OCI-LY3 (cell line): ENCODE measurements around the gene DCUN1D2.

ENCODE experiments used
- H2AFZ ChIP-seq: fragments of 200-600, 300-600 bp; shearing (Covaris generic); 2 replicates; pipeline ENCODE4 v1.6.0; 2014; ENCODE audit warnings: antibody characterized with exemption, low read depth, low read length
- H3K27ac ChIP-seq: fragments of 200-600, 300-600 bp; sonication (generic); 2 replicates; pipeline ENCODE4 v1.5.1; 2014; ENCODE audit warnings: mild to moderate bottlenecking, low read length, moderate library complexity, mixed read lengths
- H3K27me3 ChIP-seq: fragments of 200-600, 300-600 bp; sonication (generic); 2 replicates; pipeline ENCODE4 v1.6.1; 2014; ENCODE audit warnings: low read depth, low read length, mixed read lengths
- H3K36me3 ChIP-seq: fragments of 200-600, 300-600 bp; sonication (generic); replicated peaks from 2 replicates; pipeline ENCODE3; 2014; ENCODE audit warnings: low read depth, low read length, mixed read lengths
- H3K4me1 ChIP-seq: fragments of 300-600, 200-600 bp; sonication (generic); 2 replicates; pipeline ENCODE4 v1.6.1; 2014; ENCODE audit warnings: low read length, mixed read lengths
- H3K4me2 ChIP-seq: fragments of 200-600, 300-600 bp; sonication (generic); 2 replicates; pipeline ENCODE4 v1.6.1; 2014; ENCODE audit warnings: low read length, mixed read lengths
- H3K4me3 ChIP-seq: fragments of 300-600, 200-600 bp; sonication (generic); 2 replicates; pipeline ENCODE4 v1.5.1; 2014; ENCODE audit warnings: antibody characterized with exemption, mild to moderate bottlenecking, low read length, moderate library complexity
- H3K79me2 ChIP-seq: fragments of 300-600, 200-600 bp; shearing (Covaris generic); 2 replicates; pipeline ENCODE4 v1.6.1; 2014; ENCODE audit warnings: mild to moderate bottlenecking, low read length, mixed read lengths
- H3K9ac ChIP-seq: fragments of 300-600, 200-600 bp; shearing (Covaris generic); 2 replicates; pipeline ENCODE4 v1.6.0; 2014; ENCODE audit warnings: mild to moderate bottlenecking, low read length, moderate library complexity
- H3K9me3 ChIP-seq: fragments of 200-600, 300-600 bp; shearing (Covaris generic); 2 replicates; pipeline ENCODE4 v1.6.1; 2014; ENCODE audit warnings: low read length, mixed read lengths; ENCODE audit not compliant: insufficient read depth
- H4K20me1 ChIP-seq: fragments of 200-600, 300-600 bp; sonication (generic); 2 replicates; pipeline ENCODE4 v1.6.1; 2016; ENCODE audit warnings: low read length, mixed read lengths; ENCODE audit not compliant: insufficient read depth
- EZH2phosphoT487 ChIP-seq: fragments of 200-600 bp; shearing (Covaris generic); IDR thresholded peaks from 2 replicates; pipeline ENCODE4 v1.6.1; 2018; ENCODE audit warnings: antibody characterized with exemption, mixed run types, low read depth
- TF ChIP-seq, protein P1 (sequence below): fragments of 200-600, 300-600 bp; sonication (generic); IDR thresholded peaks from 2 replicates; pipeline ENCODE4 v1.5.1; 2014; ENCODE audit warnings: antibody characterized with exemption, low read length, low read depth

DCUN1D2 gene

DNA sequence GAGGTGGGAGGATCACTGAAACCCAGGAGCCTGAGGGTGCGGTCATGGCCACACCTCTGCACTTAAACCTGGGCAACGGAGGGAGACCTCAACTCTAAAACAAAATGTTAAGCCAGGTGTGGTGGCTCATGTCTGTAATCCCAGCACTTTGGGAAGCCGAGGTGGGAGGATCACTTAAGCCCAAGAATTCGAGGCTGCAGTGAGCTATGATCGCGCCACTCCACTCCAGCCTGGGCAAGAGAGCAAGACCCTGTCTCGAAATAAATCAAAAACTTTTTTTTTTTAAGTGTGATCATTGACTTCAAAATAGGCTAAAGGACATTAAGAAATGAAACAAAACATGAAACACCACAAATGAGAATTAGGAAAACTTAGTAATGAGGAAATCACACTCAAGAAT, 20.9 kb downstream of the DCUN1D2 start:
- Histone ChIP-seq H3K36me3 (peaks cover 42% of the 10 kb centered on the region), H3K79me2 (peaks cover 6% of the 10 kb centered on the region; the same call in 1 of the 2 replicates)

DNA sequence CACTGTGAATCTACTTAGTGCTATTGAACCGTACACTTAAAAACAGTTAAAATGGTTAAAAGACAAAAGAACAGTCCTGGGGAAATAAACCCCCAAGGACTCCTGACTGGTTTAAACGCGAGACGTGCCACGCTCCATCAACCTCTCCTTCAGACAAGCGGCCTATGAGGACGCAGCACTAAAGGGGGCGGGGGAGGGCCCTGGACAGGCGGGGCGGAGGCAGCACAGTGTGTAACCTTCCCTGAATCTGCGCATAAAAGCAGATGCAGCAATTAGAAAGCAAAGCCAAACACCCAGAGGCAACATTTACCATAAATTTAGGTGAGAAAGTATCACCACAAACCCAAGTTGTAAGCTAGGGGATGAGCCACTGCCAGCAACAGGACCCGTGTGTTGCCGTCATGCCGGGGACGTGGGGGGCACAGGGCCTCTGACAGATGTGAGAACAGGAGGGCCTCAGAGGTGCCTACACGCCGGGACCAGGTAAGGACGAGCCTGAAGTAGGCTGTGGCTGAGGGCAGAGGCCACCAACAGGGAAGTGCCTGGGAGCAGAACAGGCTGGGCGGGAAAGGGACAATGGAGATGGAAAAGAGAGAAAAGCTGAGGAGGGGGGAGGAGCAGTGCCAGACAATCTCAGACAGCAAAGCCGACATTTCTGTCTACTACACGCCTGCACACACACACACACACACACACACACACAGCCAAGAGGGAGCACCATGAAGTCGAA, 21.9 kb downstream of the DCUN1D2 start:
- Histone ChIP-seq H3K27me3 (no peaks in the 10 kb centered on the region), H3K4me2 (no peak overlapping the region), H3K4me1 (no peaks in the 10 kb centered on the region), H3K27ac (no peak overlapping the region), H3K36me3 (peaks cover 33% of the 10 kb centered on the region), H3K4me3 (no peak overlapping the region), H4K20me1 (peaks cover 9% of the 10 kb centered on the region), H3K79me2 (peaks cover 6% of the 10 kb centered on the region; the same call in 1 of the 2 replicates), H3K9ac (no peak overlapping the region), H3K9me3 (no peaks in the 10 kb centered on the region), H2AFZ (no peak overlapping the region)
- no peak for TF ChIP-seq EZH2phosphoT487
- TF ChIP-seq, protein P1, sequence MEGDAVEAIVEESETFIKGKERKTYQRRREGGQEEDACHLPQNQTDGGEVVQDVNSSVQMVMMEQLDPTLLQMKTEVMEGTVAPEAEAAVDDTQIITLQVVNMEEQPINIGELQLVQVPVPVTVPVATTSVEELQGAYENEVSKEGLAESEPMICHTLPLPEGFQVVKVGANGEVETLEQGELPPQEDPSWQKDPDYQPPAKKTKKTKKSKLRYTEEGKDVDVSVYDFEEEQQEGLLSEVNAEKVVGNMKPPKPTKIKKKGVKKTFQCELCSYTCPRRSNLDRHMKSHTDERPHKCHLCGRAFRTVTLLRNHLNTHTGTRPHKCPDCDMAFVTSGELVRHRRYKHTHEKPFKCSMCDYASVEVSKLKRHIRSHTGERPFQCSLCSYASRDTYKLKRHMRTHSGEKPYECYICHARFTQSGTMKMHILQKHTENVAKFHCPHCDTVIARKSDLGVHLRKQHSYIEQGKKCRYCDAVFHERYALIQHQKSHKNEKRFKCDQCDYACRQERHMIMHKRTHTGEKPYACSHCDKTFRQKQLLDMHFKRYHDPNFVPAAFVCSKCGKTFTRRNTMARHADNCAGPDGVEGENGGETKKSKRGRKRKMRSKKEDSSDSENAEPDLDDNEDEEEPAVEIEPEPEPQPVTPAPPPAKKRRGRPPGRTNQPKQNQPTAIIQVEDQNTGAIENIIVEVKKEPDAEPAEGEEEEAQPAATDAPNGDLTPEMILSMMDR = no peak

More for the DNA sequence above, 20.9 kb downstream of the DCUN1D2 start:
- no peaks in the 10 kb centered on the region for H3K27me3 ChIP-seq
- H3K4me2 ChIP-seq = no peak overlapping the region
- peaks cover 9% of the 10 kb centered on the region for H4K20me1 ChIP-seq
- TF ChIP-seq, protein P1 = no peak
- no peak for TF ChIP-seq EZH2phosphoT487
- no peaks in the 10 kb centered on the region for H3K9me3 ChIP-seq
- no peaks in the 10 kb centered on the region for H3K4me1 ChIP-seq
- H3K4me3 ChIP-seq = no peak overlapping the region
- H3K27ac ChIP-seq = no peak overlapping the region
- no peak overlapping the region for H2AFZ ChIP-seq
- no peak overlapping the region for H3K9ac ChIP-seq

DNA sequence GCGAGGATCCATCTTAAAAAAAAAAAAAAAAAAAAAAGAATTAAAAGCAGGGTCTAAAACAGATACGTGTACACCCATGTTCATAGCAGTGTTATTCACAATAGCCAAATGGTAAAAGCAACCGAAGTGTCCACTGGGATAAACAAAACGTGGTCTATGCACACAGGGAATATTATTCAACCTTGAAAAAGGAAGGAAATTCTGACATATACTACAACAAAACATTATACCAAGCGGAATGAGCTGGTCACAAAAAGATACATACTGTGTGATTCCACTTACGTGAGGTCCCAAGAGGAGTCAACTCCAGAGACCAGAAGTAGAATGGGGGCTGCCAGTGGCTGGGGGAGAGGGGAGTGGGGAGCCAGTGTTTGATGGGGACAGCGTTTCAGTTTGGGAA, 22.5 kb downstream of the DCUN1D2 start:
- Histone ChIP-seq H3K27me3 (no peaks in the 10 kb centered on the region), H3K4me2 (no peak overlapping the region), H3K4me1 (no peaks in the 10 kb centered on the region), H3K36me3 (peaks cover 31% of the 10 kb centered on the region), H3K79me2 (peaks cover 6% of the 10 kb centered on the region; the same call in 1 of the 2 replicates), H3K27ac (no peak overlapping the region), H4K20me1 (peaks cover 9% of the 10 kb centered on the region), H3K9ac (no peak overlapping the region), H3K9me3 (no peaks in the 10 kb centered on the region), H3K4me3 (no peak overlapping the region), H2AFZ (no peak overlapping the region)
- no peak for TF ChIP-seq EZH2phosphoT487
- TF ChIP-seq, protein P1 = no peak

DNA sequence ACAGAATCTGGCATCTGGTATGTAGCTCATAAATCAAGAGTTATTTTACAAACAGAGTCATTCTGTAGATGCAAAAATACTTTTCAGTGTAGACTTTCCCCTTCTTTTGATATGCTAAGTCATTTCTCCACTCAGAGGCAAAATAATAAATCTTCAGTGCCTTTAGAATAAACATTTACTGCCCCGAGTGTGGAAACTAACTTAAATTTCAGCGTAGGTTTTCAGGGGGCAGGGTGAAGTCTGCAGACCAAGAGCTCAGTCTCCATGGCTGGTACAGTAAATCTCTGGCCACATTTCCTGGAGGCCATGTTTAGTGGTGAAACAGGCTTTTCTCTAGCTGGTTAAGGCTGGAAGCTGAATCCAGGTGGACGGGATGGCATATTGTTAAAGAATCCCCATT, 24.1 kb downstream of the DCUN1D2 start:
- no peaks in the 10 kb centered on the region for H3K9me3 ChIP-seq
- H4K20me1 ChIP-seq = peaks cover 9% of the 10 kb centered on the region
- H3K27ac ChIP-seq = no peak overlapping the region
- no peaks in the 10 kb centered on the region for H3K4me1 ChIP-seq
- H3K4me3 ChIP-seq = no peak overlapping the region
- TF ChIP-seq, protein P1 = no peak
- no peak for TF ChIP-seq EZH2phosphoT487
- H3K4me2 ChIP-seq = no peak overlapping the region
- H2AFZ ChIP-seq = no peak overlapping the region
- H3K27me3 ChIP-seq = no peaks in the 10 kb centered on the region
- peaks cover 6% of the 10 kb centered on the region; the same call in 1 of the 2 replicates for H3K79me2 ChIP-seq
- H3K9ac ChIP-seq = no peak overlapping the region
- peaks cover 30% of the 10 kb centered on the region for H3K36me3 ChIP-seq
